Cardiac muscle cell (in vitro differentiated cells and primary cell): ENCODE measurements around the gene SPAM1. TPM values are rescaled to one million over a fixed set of nuclear protein-coding genes. Genes with fewer than 3 reads are reported as not detected.

Experiments used
- DNase-seq, 2 donors: peaks; one replicate each; pipeline versions ENCODE4 v3.0.0 to v3.0.0-alpha.2; 2010 to 2017; ENCODE audit warnings: low read depth in 1 of 2, low spot score in 1 of 2
- H3K27ac ChIP-seq: fragments of 200-600 bp; sonication (generic); 2 replicates; pipeline ENCODE4 v1.5.1; 2016
- H3K27me3 ChIP-seq: fragments of 200-600 bp; sonication (generic); 2 replicates; pipeline ENCODE4 v1.6.0; 2016; ENCODE audit warnings: control low read depth
- H3K36me3 ChIP-seq: fragments of 200-600 bp; sonication (generic); 2 replicates; pipeline ENCODE4 v1.5.1; 2016; ENCODE audit warnings: control low read depth
- H3K4me1 ChIP-seq: fragments of 200-600 bp; sonication (generic); 2 replicates; pipeline ENCODE4 v1.8.1; 2017; ENCODE audit warnings: low read depth, mild to moderate bottlenecking, mixed run types
- H3K4me3 ChIP-seq: fragments of 200-600 bp; sonication (generic); 2 replicates; pipeline ENCODE4 v1.5.1; 2016; ENCODE audit warnings: mild to moderate bottlenecking
- H3K9me3 ChIP-seq: fragments of 200-600 bp; sonication (generic); 2 replicates; pipeline ENCODE4 v1.5.1; 2017; ENCODE audit warnings: low read depth, mild to moderate bottlenecking, control low read depth
- polyA plus RNA-seq: library from polyadenylated mRNA; unstranded; fragments of >200 nt; fragmentation: Nextera tagmentation; extraction: Ambion mirVana; gene quantifications from 2 replicates; pipeline ENCODE4 v1.2.1, GENCODE V29; 2016
- total RNA-seq: library from RNA; depleted of rRNA; stranded (reverse); fragments of >200 nt; gene quantifications from 2 replicates; pipeline ENCODE4 v1.2.3, GENCODE V29; 2016
- TF ChIP-seq, protein P1 (sequence below): IDR thresholded peaks from 2 replicates; pipeline ENCODE4 v1.5.1; 2012; ENCODE audit warnings: low read depth, mild to moderate bottlenecking, low read length

The SPAM1 gene
- total and polyA plus RNA-seq, 2 experiments from 2014 or later: not detected

DNA sequence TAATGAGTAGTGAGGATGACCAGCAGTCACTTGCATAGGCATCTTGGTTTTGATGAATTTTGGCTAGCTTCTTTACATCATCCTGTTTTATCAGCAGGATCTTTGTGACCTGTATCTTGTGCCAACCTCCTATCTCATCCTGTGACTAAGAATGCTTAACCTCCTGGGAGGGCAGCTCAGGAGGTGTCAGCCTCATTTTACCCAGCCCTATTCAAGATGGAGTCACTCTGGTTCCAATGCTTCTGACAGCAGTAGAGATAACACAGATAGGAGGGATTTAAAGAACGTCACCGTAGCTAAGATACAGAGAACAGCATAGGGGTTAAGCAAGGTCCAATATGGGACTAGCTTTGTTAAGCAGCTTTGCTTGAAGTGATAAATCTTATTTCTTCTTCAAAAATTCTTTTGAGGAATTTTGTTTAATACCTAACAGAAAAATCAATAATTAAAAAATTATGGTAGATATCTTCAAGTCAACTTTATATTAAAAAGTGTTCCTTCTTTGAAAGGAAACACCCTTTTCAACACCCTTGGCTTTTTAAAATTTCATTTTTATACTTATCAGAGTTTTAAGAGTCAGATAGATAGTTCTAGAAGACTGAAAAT, 68.0 kb downstream of the SPAM1 start:
- DNase-seq: no peak
- TF ChIP-seq, protein P1, sequence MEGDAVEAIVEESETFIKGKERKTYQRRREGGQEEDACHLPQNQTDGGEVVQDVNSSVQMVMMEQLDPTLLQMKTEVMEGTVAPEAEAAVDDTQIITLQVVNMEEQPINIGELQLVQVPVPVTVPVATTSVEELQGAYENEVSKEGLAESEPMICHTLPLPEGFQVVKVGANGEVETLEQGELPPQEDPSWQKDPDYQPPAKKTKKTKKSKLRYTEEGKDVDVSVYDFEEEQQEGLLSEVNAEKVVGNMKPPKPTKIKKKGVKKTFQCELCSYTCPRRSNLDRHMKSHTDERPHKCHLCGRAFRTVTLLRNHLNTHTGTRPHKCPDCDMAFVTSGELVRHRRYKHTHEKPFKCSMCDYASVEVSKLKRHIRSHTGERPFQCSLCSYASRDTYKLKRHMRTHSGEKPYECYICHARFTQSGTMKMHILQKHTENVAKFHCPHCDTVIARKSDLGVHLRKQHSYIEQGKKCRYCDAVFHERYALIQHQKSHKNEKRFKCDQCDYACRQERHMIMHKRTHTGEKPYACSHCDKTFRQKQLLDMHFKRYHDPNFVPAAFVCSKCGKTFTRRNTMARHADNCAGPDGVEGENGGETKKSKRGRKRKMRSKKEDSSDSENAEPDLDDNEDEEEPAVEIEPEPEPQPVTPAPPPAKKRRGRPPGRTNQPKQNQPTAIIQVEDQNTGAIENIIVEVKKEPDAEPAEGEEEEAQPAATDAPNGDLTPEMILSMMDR: no peak
- H3K27me3 ChIP-seq: no peaks in the 10 kb centered on the region
- no peaks in the 10 kb centered on the region for H3K36me3 ChIP-seq
- no peak overlapping the region for H3K27ac ChIP-seq
- no peaks in the 10 kb centered on the region for H3K9me3 ChIP-seq
- peaks cover 9% of the 10 kb centered on the region for H3K4me1 ChIP-seq
- H3K4me3 ChIP-seq: no peak overlapping the region

DNA sequence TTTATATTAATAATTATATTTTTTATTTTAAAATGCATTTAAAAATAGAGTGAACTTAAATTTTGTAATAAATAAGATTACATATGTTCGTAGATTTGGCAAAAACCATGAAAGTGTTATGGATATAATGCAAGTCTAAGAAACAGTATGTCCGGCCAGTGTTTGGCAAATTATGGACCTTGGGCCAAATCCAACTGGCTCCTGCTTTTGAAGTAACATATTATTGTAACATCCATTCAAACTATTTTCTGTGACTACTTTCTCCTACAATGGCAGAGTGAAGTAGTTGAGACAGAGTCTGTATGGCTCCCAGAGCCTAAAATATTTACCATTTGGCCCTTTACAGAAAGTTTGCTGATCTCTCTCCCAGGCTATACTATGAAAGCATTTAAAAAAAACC, 69.0 kb downstream of the SPAM1 start:
- Histone ChIP-seq H3K27ac (no peak overlapping the region), H3K9me3 (no peaks in the 10 kb centered on the region), H3K4me1 (peaks cover 8% of the 10 kb centered on the region), H3K27me3 (no peaks in the 10 kb centered on the region), H3K4me3 (no peak overlapping the region), H3K36me3 (no peaks in the 10 kb centered on the region)
- TF ChIP-seq, protein P1: no peak
- DNase-seq: peak in 1 of 2 donors; percentile 17

DNA sequence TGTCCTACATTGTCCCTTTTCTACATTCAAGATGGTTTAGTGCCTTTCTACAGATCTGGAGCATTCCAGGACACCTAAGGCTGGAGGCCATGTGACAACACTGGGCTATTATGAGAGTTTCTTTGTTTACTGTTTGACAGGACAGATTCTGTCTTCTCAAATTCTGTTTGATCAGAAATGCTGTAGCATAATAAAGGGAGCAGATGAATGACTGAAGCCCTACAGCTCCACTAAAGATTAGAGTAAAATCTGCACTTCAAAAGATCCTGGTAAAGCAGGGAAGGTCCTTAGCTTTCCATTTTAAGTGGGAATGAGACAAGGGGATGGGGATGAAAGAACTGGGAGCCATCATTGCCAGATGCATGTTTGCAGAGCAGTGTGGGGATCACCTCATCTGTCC, 69.4 kb downstream of the SPAM1 start:
- no peaks in the 10 kb centered on the region for H3K27me3 ChIP-seq
- no peak overlapping the region for H3K4me3 ChIP-seq
- no peaks in the 10 kb centered on the region for H3K9me3 ChIP-seq
- H3K4me1 ChIP-seq: peaks cover 8% of the 10 kb centered on the region
- H3K27ac ChIP-seq: no peak overlapping the region
- H3K36me3 ChIP-seq: no peaks in the 10 kb centered on the region
- TF ChIP-seq, protein P1: no peak
- no peak for DNase-seq

DNA sequence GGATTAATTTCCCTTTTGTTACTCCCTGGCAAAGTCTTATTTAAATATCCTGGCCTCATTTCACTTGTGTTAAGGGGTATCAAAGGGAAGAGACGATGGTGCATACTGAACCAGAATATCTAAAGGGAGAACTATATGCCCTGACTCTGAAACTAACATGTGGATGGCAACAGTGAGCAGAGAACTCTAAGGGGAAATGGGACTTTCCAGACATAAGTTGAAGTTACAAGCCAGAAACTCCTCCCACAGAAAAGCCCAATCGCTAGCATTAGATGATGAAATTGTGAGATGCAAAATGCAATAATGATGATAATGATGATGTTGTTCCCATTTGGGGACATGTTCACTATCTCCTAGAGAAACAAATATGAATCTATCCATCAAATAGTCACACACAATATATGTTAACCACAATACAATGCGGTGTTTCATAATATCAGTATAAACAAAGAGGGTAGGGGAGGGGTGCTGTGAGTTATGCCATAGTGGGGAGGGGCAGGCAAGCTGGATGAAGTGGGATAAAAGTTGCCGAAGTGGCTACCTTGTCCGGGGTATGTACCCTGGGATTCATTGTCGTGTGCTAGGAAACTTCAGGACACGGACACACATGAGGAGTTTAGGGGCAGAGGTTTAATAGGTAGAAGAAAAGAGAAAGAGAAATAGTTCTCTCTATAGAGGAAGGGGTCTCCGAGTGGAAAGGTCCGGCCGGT, 70.7 kb downstream of the SPAM1 start:
- H3K27me3 ChIP-seq: no peaks in the 10 kb centered on the region
- no peaks in the 10 kb centered on the region for H3K36me3 ChIP-seq
- DNase-seq: peak in 1 of 2 donors; percentile 37
- H3K27ac ChIP-seq: no peak overlapping the region
- no peaks in the 10 kb centered on the region for H3K9me3 ChIP-seq
- H3K4me1 ChIP-seq: peaks cover 8% of the 10 kb centered on the region
- H3K4me3 ChIP-seq: no peak overlapping the region
- TF ChIP-seq, protein P1: no peak

DNA sequence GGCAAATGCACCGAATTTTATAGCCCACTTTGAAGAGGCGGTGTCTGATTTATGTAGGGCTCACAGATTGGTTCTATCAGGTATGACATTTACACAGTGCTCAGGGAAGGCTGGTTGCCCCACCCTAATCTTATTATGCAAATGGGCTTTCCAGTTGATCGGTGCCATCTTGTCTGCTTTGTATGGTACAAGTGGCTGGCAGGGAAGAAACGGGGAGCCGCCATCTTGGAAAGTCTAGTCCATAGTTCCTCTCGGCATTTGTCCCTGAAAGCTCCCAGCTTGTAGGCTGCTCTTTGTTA, 71.2 kb downstream of the SPAM1 start:
- TF ChIP-seq, protein P1: no peak
- Histone ChIP-seq H3K27me3 (no peaks in the 10 kb centered on the region), H3K27ac (no peak overlapping the region), H3K4me1 (peaks cover 8% of the 10 kb centered on the region), H3K4me3 (no peak overlapping the region), H3K9me3 (no peaks in the 10 kb centered on the region), H3K36me3 (no peaks in the 10 kb centered on the region)
- no peak for DNase-seq
